HG03342 (cell line): ENCODE results near the gene LHFPL6.

Source experiments
- ATAC-seq: cut with Tn5 transposase; IDR thresholded peaks from one replicate; pipeline ENCODE4 v1.9.1; 2021; ENCODE audit warnings: mild to moderate bottlenecking, moderate library complexity; ENCODE audit not compliant: unreplicated experiment

LHFPL6 gene

GRCh38 chr13:39596176-39596575 is 6.8 kb downstream of the LHFPL6 start:
- ATAC-seq, result no peak

GRCh38 chr13:39590466-39591036 is 12.4 kb downstream of the LHFPL6 start:
- no peak for ATAC-seq

- ATAC-seq, result no peak
Observed at GRCh38 chr13:39588384-39588783, 14.6 kb downstream of the LHFPL6 start.

GRCh38 chr13:39587939-39588338 is 15.1 kb downstream of the LHFPL6 start:
- no peak for ATAC-seq

GRCh38 chr13:39586958-39587605 is 15.9 kb downstream of the LHFPL6 start:
- no peak for ATAC-seq

- no peak for ATAC-seq
Observed at GRCh38 chr13:39586151-39586550, 16.8 kb downstream of the LHFPL6 start.

GRCh38 chr13:39585219-39585618 is 17.8 kb downstream of the LHFPL6 start:
- no peak for ATAC-seq

GRCh38 chr13:39580881-39581575 is 22.0 kb downstream of the LHFPL6 start:
- no peak for ATAC-seq

- ATAC-seq, result no peak
Observed at GRCh38 chr13:39578821-39579291, 24.1 kb downstream of the LHFPL6 start.

GRCh38 chr13:39577838-39578491 is 25.0 kb downstream of the LHFPL6 start:
- ATAC-seq, result no peak

GRCh38 chr13:39577203-39577602 is 25.8 kb downstream of the LHFPL6 start:
- no peak for ATAC-seq

GRCh38 chr13:39575641-39576238 is 27.3 kb downstream of the LHFPL6 start:
- no peak for ATAC-seq

GRCh38 chr13:39571502-39572092 is 31.4 kb downstream of the LHFPL6 start:
- ATAC-seq, result no peak

GRCh38 chr13:39567569-39567968 is 35.4 kb downstream of the LHFPL6 start:
- ATAC-seq, result no peak

GRCh38 chr13:39566216-39566869 is 36.6 kb downstream of the LHFPL6 start:
- ATAC-seq, result no peak

GRCh38 chr13:39565036-39565949 is 37.7 kb downstream of the LHFPL6 start:
- ATAC-seq, result no peak

GRCh38 chr13:39563470-39563735 is 39.6 kb downstream of the LHFPL6 start:
- ATAC-seq, result no peak

GRCh38 chr13:39561971-39562370 is 41.0 kb downstream of the LHFPL6 start:
- ATAC-seq, result no peak

- no peak for ATAC-seq
Observed at GRCh38 chr13:39559847-39560246, 43.1 kb downstream of the LHFPL6 start.
